T-helper 1 cell treated with Interleukin-12 subunit alpha and Interleukin-12 subunit beta and Interleukin-4 antibody, amounts not matched to agents 30 μg/mL and 1 μg/mL, for 36 hours (primary cell): ENCODE data around the gene NT5C3B.
"Not testable (repeated sequence)": the region's sequence is repeated elsewhere in the genome, so short reads cannot be mapped to it uniquely, and the experiment has no call there.

Source experiments
- H3K27ac Mint-ChIP-seq: one replicate; pipeline ENCODE4 v1.8.0; 2021; ENCODE audit warnings: mild to moderate bottlenecking, mixed read lengths
- H3K27me3 Mint-ChIP-seq: one replicate; pipeline ENCODE4 v1.8.0; 2021; ENCODE audit warnings: low read depth, mixed read lengths
- H3K36me3 Mint-ChIP-seq: one replicate; pipeline ENCODE4 v1.8.0; 2021; ENCODE audit warnings: low read depth, mixed read lengths
- H3K4me1 Mint-ChIP-seq: one replicate; pipeline ENCODE4 v1.8.0; 2021; ENCODE audit warnings: low read depth, mixed read lengths
- H3K4me3 Mint-ChIP-seq: one replicate; pipeline ENCODE4 v1.8.0; 2021; ENCODE audit warnings: mild to moderate bottlenecking, moderate library complexity, mixed read lengths
- H3K9me3 Mint-ChIP-seq: one replicate; pipeline ENCODE4 v1.8.0; 2021; ENCODE audit warnings: mixed read lengths

The NT5C3B gene

GRCh38 chr17:41863074-41863848 lies 27.2 kb upstream of the NT5C3B start:
- H3K4me1 Mint-ChIP-seq: peaks cover 9% of the 10 kb centered on the region
- H3K27me3 Mint-ChIP-seq: no peaks in the 10 kb centered on the region
- no peak overlapping the region for H3K4me3 Mint-ChIP-seq
- peaks cover 11% of the 10 kb centered on the region for H3K36me3 Mint-ChIP-seq
- H3K9me3 Mint-ChIP-seq: no peaks in the 10 kb centered on the region
- no peak overlapping the region for H3K27ac Mint-ChIP-seq

DNA sequence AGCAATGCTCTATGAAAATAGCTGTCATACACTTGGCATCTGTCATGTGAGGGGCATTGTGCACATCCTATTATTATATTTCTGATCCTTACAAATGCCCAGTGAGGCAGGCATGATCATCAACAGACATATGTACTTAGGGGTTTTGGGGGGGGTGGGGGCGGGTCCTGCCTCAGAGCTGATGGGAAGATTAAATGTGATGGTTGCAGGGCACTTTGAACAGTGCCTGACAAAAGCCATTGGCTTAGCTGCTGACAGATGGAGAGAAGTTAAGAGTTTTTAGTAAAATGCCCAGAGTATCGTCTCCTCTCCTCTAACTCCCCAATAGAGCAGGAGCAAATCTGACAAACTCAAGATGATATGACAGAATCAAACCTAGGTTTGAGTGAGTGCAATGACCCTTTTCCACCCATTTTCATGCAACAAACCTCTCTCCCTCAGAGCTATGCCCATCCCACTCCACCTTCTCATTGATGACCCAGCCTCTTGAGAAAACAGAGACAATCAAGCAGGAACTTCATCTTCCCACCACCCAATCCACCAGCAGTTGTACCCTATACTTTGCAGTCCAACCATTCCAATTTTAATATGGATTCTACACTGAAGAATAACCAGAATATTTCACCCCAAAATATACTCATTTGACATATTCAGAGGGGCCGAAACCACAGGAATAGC lies 24.4 kb upstream of the NT5C3B start:
- Mint-ChIP-seq H3K9me3 (no peaks in the 10 kb centered on the region), H3K27ac (no peak overlapping the region), H3K36me3 (peaks cover 2% of the 10 kb centered on the region), H3K27me3 (no peaks in the 10 kb centered on the region), H3K4me3 (no peak overlapping the region), H3K4me1 (peaks cover 6% of the 10 kb centered on the region)

DNA sequence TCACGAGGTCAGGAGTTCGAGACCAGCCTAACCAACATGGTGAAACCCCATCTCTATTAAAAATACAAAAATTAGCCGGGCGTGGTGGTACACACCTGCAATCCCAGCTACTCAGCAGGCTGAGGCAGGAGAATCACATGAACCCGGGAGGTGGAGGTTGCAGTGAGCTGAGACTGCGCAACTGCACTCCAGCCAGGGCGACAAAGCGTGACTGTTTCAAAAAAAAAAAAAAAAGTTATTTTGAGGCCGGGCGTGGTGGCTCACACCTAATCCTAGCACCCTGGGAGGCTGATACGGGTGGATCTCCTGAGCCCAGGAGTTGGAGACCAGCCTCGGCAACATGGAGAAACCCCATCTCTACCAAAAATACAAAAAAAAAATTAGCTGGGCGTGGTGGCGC lies 15.3 kb upstream of the NT5C3B start:
- peaks cover 20% of the 10 kb centered on the region for H3K36me3 Mint-ChIP-seq
- H3K9me3 Mint-ChIP-seq, H3K4me3 Mint-ChIP-seq, H3K4me1 Mint-ChIP-seq, H3K27me3 Mint-ChIP-seq, H3K27ac Mint-ChIP-seq: not testable (repeated sequence)

- peaks cover 17% of the 10 kb centered on the region for H3K36me3 Mint-ChIP-seq
- H3K27me3 Mint-ChIP-seq: no peaks in the 10 kb centered on the region
- H3K4me3 Mint-ChIP-seq: no peak overlapping the region
- H3K27ac Mint-ChIP-seq: no peak overlapping the region
- peaks cover 9% of the 10 kb centered on the region for H3K4me1 Mint-ChIP-seq
- no peaks in the 10 kb centered on the region for H3K9me3 Mint-ChIP-seq
Measured at GRCh38 chr17:41849251-41849990, 13.4 kb upstream of the NT5C3B start.

DNA sequence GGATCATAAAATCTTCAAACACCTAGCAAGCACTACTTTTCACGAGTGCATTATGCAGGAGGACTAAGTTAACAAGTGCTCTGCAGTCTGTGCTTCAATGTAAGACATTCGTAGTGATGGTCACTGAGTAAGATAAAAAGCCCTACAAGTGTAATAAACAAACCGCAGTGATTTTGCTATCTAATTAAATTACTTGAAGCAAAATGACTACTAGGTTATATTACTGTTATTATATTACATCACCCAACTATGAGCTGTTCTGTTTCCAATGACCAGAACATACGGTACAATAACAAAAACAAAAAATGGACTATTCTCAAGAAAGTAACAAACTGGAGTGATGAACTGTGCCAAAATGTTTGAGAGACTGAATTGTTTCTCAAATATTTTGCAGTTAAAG lies 12.8 kb upstream of the NT5C3B start:
- Mint-ChIP-seq H3K4me3 (no peak overlapping the region), H3K36me3 (peaks cover 11% of the 10 kb centered on the region), H3K9me3 (no peaks in the 10 kb centered on the region), H3K27me3 (no peaks in the 10 kb centered on the region), H3K27ac (no peak overlapping the region), H3K4me1 (peaks cover 9% of the 10 kb centered on the region)

- no peaks in the 10 kb centered on the region for H3K36me3 Mint-ChIP-seq
- no peak overlapping the region for H3K4me3 Mint-ChIP-seq
- peaks cover 4% of the 10 kb centered on the region for H3K4me1 Mint-ChIP-seq
- no peaks in the 10 kb centered on the region for H3K9me3 Mint-ChIP-seq
- no peaks in the 10 kb centered on the region for H3K27me3 Mint-ChIP-seq
- no peak overlapping the region for H3K27ac Mint-ChIP-seq
Measured at GRCh38 chr17:41844971-41845370, 8.9 kb upstream of the NT5C3B start.

- not testable (repeated sequence) for H3K4me3 Mint-ChIP-seq, H3K4me1 Mint-ChIP-seq, H3K27ac Mint-ChIP-seq, H3K36me3 Mint-ChIP-seq, H3K27me3 Mint-ChIP-seq, H3K9me3 Mint-ChIP-seq
Measured at GRCh38 chr17:41840781-41841180, 4.7 kb upstream of the NT5C3B start.

DNA sequence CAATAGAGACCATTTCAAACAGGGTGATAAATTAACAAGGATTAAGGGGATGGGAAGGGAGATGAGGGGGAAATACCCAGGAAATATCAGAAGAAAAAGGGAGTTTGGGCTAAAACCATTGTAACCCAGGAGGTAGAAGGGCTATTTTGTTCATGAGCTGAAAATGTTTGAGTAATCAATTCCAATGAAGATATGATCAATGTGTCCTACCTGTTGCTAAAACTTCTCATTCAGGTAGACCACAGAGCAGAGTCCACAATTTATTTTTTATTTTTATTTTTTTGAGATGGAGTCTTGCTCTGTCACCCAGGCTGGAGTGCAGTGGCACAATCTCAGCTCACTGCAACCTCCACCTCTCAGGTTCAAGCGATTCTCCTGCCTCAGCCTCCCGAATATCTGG lies 3.4 kb upstream of the NT5C3B start:
- H3K36me3 Mint-ChIP-seq, H3K27ac Mint-ChIP-seq, H3K4me3 Mint-ChIP-seq, H3K9me3 Mint-ChIP-seq, H3K27me3 Mint-ChIP-seq: not testable (repeated sequence)
- H3K4me1 Mint-ChIP-seq: peaks cover 11% of the 10 kb centered on the region

DNA sequence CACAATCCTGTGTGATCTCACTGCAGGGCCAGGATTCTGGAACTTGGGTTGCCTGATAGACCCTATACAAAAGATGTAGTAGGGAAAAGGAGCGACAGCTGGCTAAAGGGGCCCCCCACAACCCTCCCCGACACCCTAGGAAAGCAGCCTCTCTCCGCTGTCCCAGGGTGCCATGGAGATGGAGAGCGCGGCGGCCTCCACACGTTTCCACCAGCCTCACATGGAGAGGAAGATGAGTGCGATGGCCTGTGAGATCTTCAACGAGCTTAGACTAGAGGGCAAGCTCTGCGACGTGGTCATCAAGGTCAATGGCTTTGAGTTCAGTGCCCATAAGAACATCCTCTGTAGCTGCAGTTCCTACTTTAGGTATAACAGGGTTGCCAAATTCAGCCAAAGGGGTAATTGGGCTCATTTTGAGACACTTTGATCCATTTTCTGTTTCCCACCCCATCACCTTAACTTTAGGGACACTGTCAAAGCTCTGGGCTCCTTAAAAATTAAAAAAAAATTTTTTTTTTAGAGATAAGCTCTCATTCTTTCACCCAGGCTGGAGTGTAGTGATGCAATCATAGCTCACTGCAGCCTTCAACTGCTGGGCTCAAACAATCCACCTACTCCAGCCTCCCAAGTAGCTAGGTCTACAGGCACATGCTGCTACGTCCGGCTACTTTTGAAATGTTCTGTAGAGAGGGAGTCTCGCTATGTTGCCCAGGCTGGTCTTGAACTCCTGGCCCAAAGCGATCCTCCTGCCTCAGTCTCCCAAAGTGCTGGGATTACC lies 1.9 kb upstream of the NT5C3B start, which contains the start of gene KLHL10:
TSS of gene KLHL10 (plus strand) at position 65 of the 778 bp plus-strand sequence. CDS start at position 173, 108 bp downstream.
- Mint-ChIP-seq H3K4me3 (peak within 1 kb of the TSS; percentile 73), H3K4me1 (peaks cover 11% of the 10 kb centered on the region), H3K27me3 (peaks cover 5% of the 10 kb centered on the region), H3K9me3 (no peaks in the 10 kb centered on the region), H3K27ac (no peak within 1 kb of the TSS), H3K36me3 (no peaks in the 10 kb centered on the region)

GRCh38 chr17:41836550-41837196 lies 641 bp upstream of the NT5C3B start:
- Mint-ChIP-seq H3K36me3 (peaks cover 3% of the 10 kb centered on the region), H3K27me3 (peaks cover 5% of the 10 kb centered on the region), H3K4me3 (peak overlapping the region; percentile 73), H3K4me1 (peaks cover 11% of the 10 kb centered on the region), H3K9me3 (no peaks in the 10 kb centered on the region), H3K27ac (no peak overlapping the region)

DNA sequence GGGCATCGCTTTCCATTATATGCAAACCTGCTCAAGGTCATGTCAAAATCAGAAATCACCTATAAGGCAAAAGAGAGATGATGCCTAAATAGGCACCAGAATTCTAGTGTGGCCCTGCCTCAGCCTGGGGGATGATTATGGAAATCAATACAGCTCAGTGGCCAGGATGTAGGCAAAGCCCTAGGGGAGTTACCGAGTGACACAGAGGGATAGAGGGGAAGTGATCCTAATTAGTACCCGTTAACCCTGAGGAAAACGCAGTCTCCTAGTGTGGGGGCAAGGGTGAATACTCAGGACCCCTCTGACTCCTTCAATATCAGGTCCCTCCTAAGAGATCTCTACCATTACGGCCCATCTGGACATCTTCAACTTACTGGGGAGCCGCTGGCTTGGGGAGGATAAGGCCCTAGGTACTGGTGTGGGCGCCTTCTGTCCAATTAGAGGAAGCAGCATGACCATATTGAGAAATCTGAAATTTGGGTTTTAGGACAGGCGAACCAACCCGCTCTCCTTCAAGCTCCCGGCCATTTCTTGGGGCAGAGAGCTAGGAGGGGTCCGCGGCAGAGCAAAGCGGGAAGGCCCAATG lies 725 bp downstream of the NT5C3B start:
- peaks cover 5% of the 10 kb centered on the region for H3K27me3 Mint-ChIP-seq
- H3K4me1 Mint-ChIP-seq: peaks cover 11% of the 10 kb centered on the region
- no peak overlapping the region for H3K27ac Mint-ChIP-seq
- H3K36me3 Mint-ChIP-seq: peaks cover 6% of the 10 kb centered on the region
- H3K9me3 Mint-ChIP-seq: no peaks in the 10 kb centered on the region
- H3K4me3 Mint-ChIP-seq: peak overlapping the region; percentile 81

GRCh38 chr17:41829961-41830360 lies 6.1 kb downstream of the NT5C3B start:
- not testable (repeated sequence) for H3K27me3 Mint-ChIP-seq, H3K4me1 Mint-ChIP-seq, H3K4me3 Mint-ChIP-seq, H3K36me3 Mint-ChIP-seq, H3K9me3 Mint-ChIP-seq, H3K27ac Mint-ChIP-seq

- Mint-ChIP-seq H3K36me3 (peaks cover 3% of the 10 kb centered on the region), H3K27ac (no peak overlapping the region), H3K4me1 (no peaks in the 10 kb centered on the region), H3K9me3 (no peaks in the 10 kb centered on the region), H3K27me3 (no peaks in the 10 kb centered on the region), H3K4me3 (no peak overlapping the region)
Measured at GRCh38 chr17:41825175-41825845, 10.7 kb downstream of the NT5C3B start.
